ENCODE results near the gene TXNL1. TPM values are rescaled to one million over a fixed set of nuclear protein-coding genes. Genes with fewer than 3 reads are reported as not detected.

The TXNL1 gene
- total RNA-seq, 1 donor from 2014 or later, result 85.8 TPM

DNA sequence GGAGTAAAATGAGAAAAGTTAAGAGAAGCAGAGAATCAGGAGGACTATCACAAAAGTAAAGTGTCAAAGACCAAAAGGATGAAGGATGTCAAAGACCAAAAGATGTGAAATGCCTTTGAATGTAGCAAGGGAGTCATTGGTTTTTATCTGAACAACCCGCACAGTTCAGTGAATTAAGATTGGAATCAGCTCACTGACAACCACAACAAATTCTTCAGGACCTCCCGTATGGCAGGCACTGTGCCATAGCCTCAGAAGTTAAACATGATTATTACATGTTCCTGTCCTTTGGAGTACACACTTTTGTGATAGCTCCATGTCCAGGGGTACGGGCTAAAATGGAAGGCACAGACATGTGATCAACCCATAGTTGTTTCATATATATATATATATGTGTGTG lies 5.0 kb upstream of the TXNL1 start:
- no peak for DNase-seq (ENCODE audit: low read depth, low spot score)
- Mint-ChIP-seq H3K4me1 (peaks cover 9% of the 10 kb centered on the region), H3K27me3 (ENCODE audit: low read depth) (no peaks in the 10 kb centered on the region), H3K4me3 (no peak overlapping the region), H3K36me3 (ENCODE audit: low read depth) (peaks cover 7% of the 10 kb centered on the region), H3K27ac (ENCODE audit: unreplicated experiment) (no peak overlapping the region), H3K9me3 (peaks cover 8% of the 10 kb centered on the region)
- TF ChIP-seq, protein P1, sequence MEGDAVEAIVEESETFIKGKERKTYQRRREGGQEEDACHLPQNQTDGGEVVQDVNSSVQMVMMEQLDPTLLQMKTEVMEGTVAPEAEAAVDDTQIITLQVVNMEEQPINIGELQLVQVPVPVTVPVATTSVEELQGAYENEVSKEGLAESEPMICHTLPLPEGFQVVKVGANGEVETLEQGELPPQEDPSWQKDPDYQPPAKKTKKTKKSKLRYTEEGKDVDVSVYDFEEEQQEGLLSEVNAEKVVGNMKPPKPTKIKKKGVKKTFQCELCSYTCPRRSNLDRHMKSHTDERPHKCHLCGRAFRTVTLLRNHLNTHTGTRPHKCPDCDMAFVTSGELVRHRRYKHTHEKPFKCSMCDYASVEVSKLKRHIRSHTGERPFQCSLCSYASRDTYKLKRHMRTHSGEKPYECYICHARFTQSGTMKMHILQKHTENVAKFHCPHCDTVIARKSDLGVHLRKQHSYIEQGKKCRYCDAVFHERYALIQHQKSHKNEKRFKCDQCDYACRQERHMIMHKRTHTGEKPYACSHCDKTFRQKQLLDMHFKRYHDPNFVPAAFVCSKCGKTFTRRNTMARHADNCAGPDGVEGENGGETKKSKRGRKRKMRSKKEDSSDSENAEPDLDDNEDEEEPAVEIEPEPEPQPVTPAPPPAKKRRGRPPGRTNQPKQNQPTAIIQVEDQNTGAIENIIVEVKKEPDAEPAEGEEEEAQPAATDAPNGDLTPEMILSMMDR (conservative IDR thresholded peaks at IDR 0.05), result no peak

- H3K4me3 Mint-ChIP-seq, result peak overlapping the region; percentile 76
- no peak overlapping the region for H3K27ac Mint-ChIP-seq (ENCODE audit: unreplicated experiment)
- no peaks in the 10 kb centered on the region for H3K27me3 Mint-ChIP-seq (ENCODE audit: low read depth)
- peaks cover 7% of the 10 kb centered on the region for H3K36me3 Mint-ChIP-seq (ENCODE audit: low read depth)
- H3K9me3 Mint-ChIP-seq, result peaks cover 8% of the 10 kb centered on the region
- peaks cover 19% of the 10 kb centered on the region for H3K4me1 Mint-ChIP-seq
- no peak for DNase-seq (ENCODE audit: low read depth, low spot score)
- TF ChIP-seq, protein P1 (conservative IDR thresholded peaks at IDR 0.05), result no peak
Observed at GRCh38 chr18:56641714-56642337, 3.4 kb upstream of the TXNL1 start.

DNA sequence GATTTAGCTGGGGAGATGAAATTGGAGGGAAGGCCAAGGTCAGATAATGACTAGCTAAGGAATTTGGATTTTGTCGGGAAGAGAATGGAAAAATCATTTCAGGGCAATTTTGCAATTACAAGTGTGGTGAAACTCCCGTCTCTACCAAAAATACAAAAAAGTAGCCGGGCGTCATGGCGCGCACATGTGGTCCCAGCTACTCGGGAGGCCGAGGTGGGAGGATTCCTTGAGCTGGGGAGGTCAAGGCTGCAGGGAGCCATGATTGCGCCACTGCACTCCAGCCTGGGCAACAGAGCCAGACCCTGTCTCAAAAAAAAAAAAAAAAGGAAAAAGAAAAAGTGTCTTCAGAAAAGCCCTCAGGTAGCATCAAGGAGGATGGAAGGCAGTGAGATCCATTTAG lies 1.2 kb upstream of the TXNL1 start:
- TF ChIP-seq, protein P1 (conservative IDR thresholded peaks at IDR 0.05), result no peak
- DNase-seq (ENCODE audit: low read depth, low spot score), result no peak
- Mint-ChIP-seq H3K36me3 (ENCODE audit: low read depth) (peaks cover 12% of the 10 kb centered on the region), H3K4me1 (peaks cover 40% of the 10 kb centered on the region), H3K9me3 (peaks cover 8% of the 10 kb centered on the region), H3K4me3 (peak overlapping the region; percentile 99), H3K27ac (ENCODE audit: unreplicated experiment) (no peak overlapping the region), H3K27me3 (ENCODE audit: low read depth) (no peaks in the 10 kb centered on the region)

DNA sequence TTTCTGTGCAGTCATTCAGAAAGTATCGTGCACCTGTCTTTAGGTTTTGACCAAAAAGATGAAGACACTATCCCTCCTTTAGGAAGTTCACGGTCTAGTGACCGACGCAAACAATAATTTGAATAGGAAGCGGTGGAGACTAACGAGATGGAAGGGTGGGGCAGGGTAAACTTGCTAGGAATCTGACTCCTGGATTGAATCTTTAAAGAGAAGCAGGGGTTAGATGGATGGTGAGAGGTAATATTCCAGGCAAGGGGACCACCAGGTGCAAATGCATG lies 651 bp upstream of the TXNL1 start:
- Mint-ChIP-seq H3K4me1 (peaks cover 42% of the 10 kb centered on the region), H3K9me3 (peaks cover 8% of the 10 kb centered on the region), H3K36me3 (ENCODE audit: low read depth) (peaks cover 12% of the 10 kb centered on the region), H3K27me3 (ENCODE audit: low read depth) (no peaks in the 10 kb centered on the region), H3K4me3 (peak overlapping the region; percentile 99), H3K27ac (ENCODE audit: unreplicated experiment) (peak overlapping the region; percentile 100)
- TF ChIP-seq, protein P1 (conservative IDR thresholded peaks at IDR 0.05), result no peak
- DNase-seq (ENCODE audit: low read depth, low spot score), result no peak

DNA sequence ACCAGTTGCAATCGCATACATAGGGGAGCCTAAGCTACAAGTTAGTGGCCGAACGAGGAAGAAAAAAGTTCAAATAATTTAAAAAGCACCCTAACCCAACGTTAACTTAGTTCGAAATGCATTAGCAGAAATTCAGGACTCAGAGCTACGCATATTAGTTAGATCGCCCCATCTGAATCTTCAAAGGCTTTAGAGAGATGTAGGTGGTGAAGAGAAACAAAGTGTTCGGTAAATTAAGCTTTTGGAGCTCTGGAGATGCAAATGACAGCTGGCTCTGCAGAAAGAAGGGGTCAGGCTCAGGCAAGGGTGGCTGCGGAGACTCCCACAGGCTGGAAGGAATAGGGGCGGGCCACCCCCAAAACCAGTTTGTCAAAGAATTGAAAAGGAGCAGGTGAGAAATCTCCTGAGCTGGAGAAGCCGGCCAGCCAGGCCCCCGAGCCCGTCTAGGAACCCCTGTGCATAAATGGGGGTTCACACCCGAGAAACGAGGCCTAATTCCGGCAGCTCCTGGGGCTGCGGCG lies 621 bp downstream of the TXNL1 start:
- H3K36me3 Mint-ChIP-seq (ENCODE audit: low read depth), result peaks cover 12% of the 10 kb centered on the region
- TF ChIP-seq, protein P1 (conservative IDR thresholded peaks at IDR 0.05), result no peak
- no peaks in the 10 kb centered on the region for H3K27me3 Mint-ChIP-seq (ENCODE audit: low read depth)
- peaks cover 8% of the 10 kb centered on the region for H3K9me3 Mint-ChIP-seq
- H3K4me3 Mint-ChIP-seq, result peak overlapping the region; percentile 99
- peak overlapping the region; percentile 100 for H3K27ac Mint-ChIP-seq (ENCODE audit: unreplicated experiment)
- H3K4me1 Mint-ChIP-seq, result peaks cover 42% of the 10 kb centered on the region
- DNase-seq (ENCODE audit: low read depth, low spot score), result no peak
